HEK293T (cell line): ENCODE results near the gene LETM1.

Experiments
- CTCF ChIA-PET: fragments of 350-600 bp; formaldehyde crosslinking; extraction: SDS; loops from one replicate; lab custom pipeline; 2021; ENCODE audit warnings: antibody characterized with exemption, inconsistent platforms; lab: Yijun Ruan, JAX
- POLR2A ChIA-PET: fragments of 350-600 bp; formaldehyde crosslinking; extraction: SDS; loops from one replicate; lab custom pipeline; 2020; ENCODE audit warnings: antibody characterized with exemption, inconsistent platforms; lab: Yijun Ruan, JAX
- DNase-seq: peaks from one replicate; pipeline ENCODE4 v3.0.0; 2012; ENCODE audit warnings: mixed read lengths; ENCODE audit errors: extremely low spot score
- ARNT ChIP-seq: fragments of 450-650 bp; IDR thresholded peaks from 2 replicates; pipeline ENCODE4 v1.6.1; 2017; ENCODE audit warnings: mild to moderate bottlenecking
- BHLHE40 ChIP-seq: fragments of 450-650 bp; IDR thresholded peaks from 2 replicates; pipeline ENCODE4 v1.6.1; 2016; ENCODE audit warnings: mild to moderate bottlenecking, moderate library complexity, borderline replicate concordance
- CTBP1 ChIP-seq: fragments of 450-650 bp; IDR thresholded peaks from 2 replicates; pipeline ENCODE4 v1.6.1; 2016; ENCODE audit warnings: borderline replicate concordance
- ELF4 ChIP-seq: fragments of 450-650 bp; IDR thresholded peaks from 2 replicates; pipeline ENCODE4 v1.6.1; 2017; ENCODE audit warnings: antibody characterized with exemption
- FOXA1 ChIP-seq: fragments of 450-650 bp; IDR thresholded peaks from 2 replicates; pipeline ENCODE4 v1.6.1; 2016; ENCODE audit warnings: mild to moderate bottlenecking
- FOXK2 ChIP-seq: fragments of 450-650 bp; IDR thresholded peaks from 2 replicates; pipeline ENCODE4 v1.6.1; 2016; ENCODE audit warnings: mild to moderate bottlenecking
- FOXM1 ChIP-seq: fragments of 450-650 bp; IDR thresholded peaks from 2 replicates; pipeline ENCODE4 v1.6.1; 2017; ENCODE audit warnings: mild to moderate bottlenecking, borderline replicate concordance
- HDGF ChIP-seq: fragments of 450-650 bp; IDR thresholded peaks from 2 replicates; pipeline ENCODE4 v1.6.1; 2017; ENCODE audit warnings: antibody characterized with exemption, borderline replicate concordance
- L3MBTL2 ChIP-seq: fragments of 450-650 bp; conservative IDR thresholded peaks from 2 replicates; pipeline ENCODE4 v1.6.1; 2016; ENCODE audit warnings: mild to moderate bottlenecking
- LEF1 ChIP-seq: fragments of 450-650 bp; IDR thresholded peaks from 2 replicates; pipeline ENCODE4 v1.6.1; 2017; ENCODE audit warnings: mild to moderate bottlenecking, borderline replicate concordance
- NFRKB ChIP-seq: fragments of 450-650 bp; IDR thresholded peaks from 2 replicates; pipeline ENCODE4 v1.6.1; 2016; ENCODE audit warnings: mild to moderate bottlenecking, moderate library complexity
- PKNOX1 ChIP-seq: fragments of 450-650 bp; IDR thresholded peaks from 2 replicates; pipeline ENCODE4 v1.6.1; 2016
- SP1 ChIP-seq: fragments of 450-650 bp; IDR thresholded peaks from 2 replicates; pipeline ENCODE4 v1.6.1; 2017
- SUZ12 ChIP-seq: fragments of 450-650 bp; IDR thresholded peaks from 2 replicates; pipeline ENCODE4 v1.6.1; 2016; ENCODE audit warnings: mild to moderate bottlenecking
- TARDBP ChIP-seq: fragments of 450-650 bp; IDR thresholded peaks from 2 replicates; pipeline ENCODE4 v1.6.1; 2016
- ZNF384 ChIP-seq: fragments of 450-650 bp; IDR thresholded peaks from 2 replicates; pipeline ENCODE4 v1.6.1; 2016

Gene LETM1

GRCh38 chr4:1787411-1788077 lies 68.4 kb downstream of the LETM1 start:
- CTCF ChIA-PET: no interaction called here
- POLR2A ChIA-PET: interaction anchor here (2.2 kb wide), 1 partner anchor 10 kb away, joined by 6 read pairs; no protein-coding TSS in a partner anchor
- no peak for DNase-seq
- TF ChIP-seq PKNOX1: no peak
- no peak for TF ChIP-seq FOXA1
- TF ChIP-seq L3MBTL2: no peak
- no peak for TF ChIP-seq SUZ12
- no peak for TF ChIP-seq CTBP1
- TF ChIP-seq SP1: no peak
- no peak for TF ChIP-seq ZNF384
- TF ChIP-seq BHLHE40: no peak
- no peak for TF ChIP-seq LEF1
- TF ChIP-seq ARNT: no peak
- no peak for TF ChIP-seq HDGF
- no peak for TF ChIP-seq ELF4
- no peak for TF ChIP-seq TARDBP
- no peak for TF ChIP-seq FOXM1
- TF ChIP-seq NFRKB: no peak
- TF ChIP-seq FOXK2: no peak

- ChIA-PET POLR2A (interaction anchor here (2.2 kb wide), 1 partner anchor 9 kb away, joined by 6 read pairs; no protein-coding TSS in a partner anchor), CTCF (interaction anchor here (1.2 kb wide), 1 partner anchor 19 kb away, joined by 7 read pairs; no protein-coding TSS in a partner anchor)
- DNase-seq: no peak
- TF ChIP-seq LEF1 (no peak), TARDBP (no peak), CTBP1 (no peak), HDGF (no peak), NFRKB (no peak), L3MBTL2 (no peak), ELF4 (no peak), FOXA1 (no peak)
These were observed 69.2 kb downstream of the LETM1 start for GRCh38 chr4:1786544-1787362.

GRCh38 chr4:1785592-1785991 lies 70.4 kb downstream of the LETM1 start:
- no peak for DNase-seq
- ChIA-PET POLR2A (interaction anchor here (2.2 kb wide), 1 partner anchor 8 kb away, joined by 6 read pairs; no protein-coding TSS in a partner anchor), CTCF (interaction anchor here (1.2 kb wide), 1 partner anchor 18 kb away, joined by 7 read pairs; no protein-coding TSS in a partner anchor)
- TF ChIP-seq L3MBTL2: no peak

- ChIA-PET CTCF (interaction anchor here (1.5 kb wide), 1 partner anchor 37 kb away, joined by 4 read pairs; no protein-coding TSS in a partner anchor), POLR2A (interaction anchor here (1.1 to 2.2 kb wide), 2 partner anchors 7 to 8 kb away, joined by 4 to 6 read pairs; partner anchors contain the start of gene FGFR3)
- DNase-seq: no peak
- no peak for TF ChIP-seq NFRKB
- no peak for TF ChIP-seq SP1
- TF ChIP-seq FOXM1: no peak
- TF ChIP-seq L3MBTL2: no peak
- TF ChIP-seq HDGF: no peak
These were observed 71.0 kb downstream of the LETM1 start for GRCh38 chr4:1784789-1785591.

GRCh38 chr4:1784395-1784788 lies 71.6 kb downstream of the LETM1 start:
- TF ChIP-seq ZNF384: no peak
- no peak for TF ChIP-seq LEF1
- TF ChIP-seq FOXA1: no peak
- no peak for TF ChIP-seq FOXM1
- ChIA-PET CTCF (interaction anchor here (1.5 kb wide), 1 partner anchor 36 kb away, joined by 4 read pairs; no protein-coding TSS in a partner anchor), POLR2A (interaction anchor here (1.1 kb wide), 1 partner anchor 8 kb away, joined by 4 read pairs; the partner anchor contains the start of gene FGFR3)
- DNase-seq: no peak

GRCh38 chr4:1783970-1784369 lies 72.0 kb downstream of the LETM1 start:
- no peak for TF ChIP-seq HDGF
- TF ChIP-seq PKNOX1: no peak
- TF ChIP-seq CTBP1: no peak
- no peak for TF ChIP-seq NFRKB
- TF ChIP-seq FOXA1: no peak
- TF ChIP-seq SP1: no peak
- TF ChIP-seq FOXM1: no peak
- no peak for TF ChIP-seq ZNF384
- TF ChIP-seq SUZ12: no peak
- no peak for TF ChIP-seq LEF1
- TF ChIP-seq FOXK2: no peak
- TF ChIP-seq ARNT: no peak
- TF ChIP-seq ELF4: no peak
- no peak for TF ChIP-seq TARDBP
- no peak for TF ChIP-seq BHLHE40
- TF ChIP-seq L3MBTL2: no peak
- POLR2A ChIA-PET: interaction anchor here (1.1 kb wide), 1 partner anchor 9 kb away, joined by 4 read pairs; the partner anchor contains the start of gene FGFR3
- CTCF ChIA-PET: interaction anchor here (1.5 kb wide), 1 partner anchor 35 kb away, joined by 4 read pairs; no protein-coding TSS in a partner anchor
- DNase-seq: no peak
